ENCODE results near the gene CPNE9. TPM values are rescaled to one million over a fixed set of nuclear protein-coding genes. Genes with fewer than 3 reads are reported as not detected.
A peak's percentile ranks its signal among the peaks of the same experiment; 100 is the strongest.

CPNE9 gene
- total RNA-seq, 2 experiments from 2014 or later: 0.14 to 0.30 TPM

- DNase-seq: peak; percentile 33
- ChIA-PET CTCF (interaction anchor here (2.1 to 2.4 kb wide), 2 partner anchors 11 to 12 kb away, joined by 8 to 11 read pairs; no protein-coding TSS in a partner anchor), POLR2A (interaction anchor here (1.5 to 1.7 kb wide), 2 partner anchors 9 to 25 kb away, joined by 6 to 7 read pairs; partner anchors contain the start of gene CAMK1)
- H3K27ac Mint-ChIP-seq: peak overlapping the region; percentile 95
- no peaks in the 10 kb centered on the region for H3K9me3 Mint-ChIP-seq (ENCODE audit: low read depth)
- H3K4me3 Mint-ChIP-seq: peak overlapping the region; percentile 36
- H3K36me3 Mint-ChIP-seq (ENCODE audit: low read depth): peaks cover 34% of the 10 kb centered on the region
- no peak for ATAC-seq
- intact Hi-C loops (cut with DNase I, micrococcal nuclease): loop anchor here (1.0 to 5.0 kb wide), 3 partner anchors 47 to 463 kb away; partner anchors contain the start of gene BRPF1 (in 1 of the 2)
- H3K4me1 Mint-ChIP-seq: peaks cover 61% of the 10 kb centered on the region
- no peaks in the 10 kb centered on the region for H3K27me3 Mint-ChIP-seq
Measured at GRCh38 chr3:9779075-9779593, 75.5 kb downstream of the CPNE9 start.

Other genes starting within 250 kb of the CPNE9 start
- not detected for gene LHFPL4, start 150.0 kb upstream of the CPNE9 start, total RNA-seq
- gene MTMR14, start 54.3 kb upstream of the CPNE9 start, total RNA-seq: 10 to 100 TPM; 26.6 to 34.4 TPM
- gene BRPF1, start 27.9 kb downstream of the CPNE9 start, total RNA-seq: 10 to 100 TPM; 23.3 to 25.9 TPM
- gene OGG1, start 46.1 kb downstream of the CPNE9 start, total RNA-seq: 10 to 100 TPM; 36.4 to 61.6 TPM
- gene CAMK1, start 66.1 kb downstream of the CPNE9 start, total RNA-seq: 10 to 100 TPM; 48.4 to 53.1 TPM
- gene TADA3, start 88.6 kb downstream of the CPNE9 start, total RNA-seq: 10 to 100 TPM; 80.7 to 96.4 TPM
- gene ARPC4, start 89.2 kb downstream of the CPNE9 start, total RNA-seq: 100 to 1,000 TPM; 164 to 231 TPM
- gene TTLL3, start 106.4 kb downstream of the CPNE9 start, total RNA-seq: 10 to 100 TPM; 47.5 to 49.8 TPM
- 10 to 100 TPM; 79.2 to 81.5 TPM for gene RPUSD3, start 140.2 kb downstream of the CPNE9 start, total RNA-seq
- gene CIDEC, start 176.4 kb downstream of the CPNE9 start, total RNA-seq: not detected
- 10 to 100 TPM; 27.1 to 33.0 TPM for gene JAGN1, start 186.8 kb downstream of the CPNE9 start, total RNA-seq
- 1 to 10 TPM; 2.3 to 3.1 TPM for gene IL17RE, start 199.0 kb downstream of the CPNE9 start, total RNA-seq
- gene IL17RC, start 213.3 kb downstream of the CPNE9 start, total RNA-seq: under 1 TPM; 0.25 to 0.50 TPM
- 10 to 100 TPM; 12.6 to 14.7 TPM for gene CRELD1, start 230.0 kb downstream of the CPNE9 start, total RNA-seq
- gene PRRT3, start 248.6 kb downstream of the CPNE9 start, total RNA-seq: 1 to 10 TPM; 8.1 to 9.7 TPM